ENCODE measurements around the gene LDHAL6A.
A peak's percentile ranks its signal among the peaks of the same experiment; 100 is the strongest.

The LDHAL6A gene

DNA sequence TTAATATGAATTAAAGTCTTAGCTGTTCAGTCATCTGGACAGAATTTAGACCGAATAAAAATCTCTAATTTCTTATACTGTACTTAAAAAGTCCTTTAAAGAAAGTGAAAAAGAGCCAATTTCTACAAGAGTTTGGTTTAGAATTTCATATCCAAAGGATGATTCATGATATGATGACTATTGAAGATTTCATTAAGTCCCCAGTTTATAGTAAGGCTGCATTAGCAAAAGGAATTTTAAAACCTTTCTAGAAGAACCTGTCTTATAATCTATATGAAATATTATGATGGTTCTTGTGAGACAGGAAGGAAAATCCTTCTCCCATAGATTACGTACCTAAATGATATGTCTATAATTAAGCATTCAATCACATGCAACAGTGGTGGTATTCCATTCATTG is 36.3 kb downstream of the LDHAL6A start:
- DNase-seq: no peak

DNA sequence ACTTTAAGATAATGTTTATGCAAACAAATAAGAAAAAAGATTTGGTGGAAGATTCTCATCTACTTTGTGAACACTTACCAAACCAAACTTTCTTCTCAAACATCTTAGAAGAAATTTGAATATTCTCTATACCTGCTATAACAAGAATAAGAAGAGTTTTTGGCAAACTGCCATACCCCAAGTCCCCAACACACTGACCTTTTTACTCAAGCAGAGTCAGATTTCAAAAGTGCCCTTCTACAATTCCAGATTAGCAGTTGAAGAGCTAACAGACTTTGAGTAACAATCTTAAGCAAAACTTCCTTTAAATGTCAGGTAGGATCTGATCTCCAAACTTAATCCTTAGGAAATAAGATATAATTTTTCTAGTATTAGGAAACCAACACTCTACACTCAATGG is 37.2 kb downstream of the LDHAL6A start:
- DNase-seq: no peak

DNA sequence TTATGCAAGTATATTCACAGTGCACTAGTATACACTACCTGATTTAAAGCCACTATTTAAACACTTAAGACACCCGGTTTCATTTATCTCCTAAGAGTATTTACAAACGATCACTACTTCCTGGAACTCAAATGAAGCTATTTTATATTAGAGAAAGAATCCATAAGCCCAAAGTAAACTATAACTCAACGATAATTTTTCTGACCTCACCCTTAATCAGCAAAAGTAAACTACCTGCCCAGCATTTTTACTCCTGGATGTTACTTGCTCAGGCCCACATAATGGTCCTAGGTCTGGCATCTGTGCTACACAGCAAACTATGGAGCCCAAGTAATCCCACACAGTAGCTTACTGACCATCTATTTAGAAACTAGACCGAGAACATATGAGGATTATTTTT is 37.7 kb downstream of the LDHAL6A start:
- DNase-seq: no peak

GRCh38 chr11:18495271-18495670 is 39.6 kb downstream of the LDHAL6A start:
- DNase-seq: no peak

- DNase-seq: no peak
These were observed 40.0 kb downstream of the LDHAL6A start for GRCh38 chr11:18495703-18496102.

DNA sequence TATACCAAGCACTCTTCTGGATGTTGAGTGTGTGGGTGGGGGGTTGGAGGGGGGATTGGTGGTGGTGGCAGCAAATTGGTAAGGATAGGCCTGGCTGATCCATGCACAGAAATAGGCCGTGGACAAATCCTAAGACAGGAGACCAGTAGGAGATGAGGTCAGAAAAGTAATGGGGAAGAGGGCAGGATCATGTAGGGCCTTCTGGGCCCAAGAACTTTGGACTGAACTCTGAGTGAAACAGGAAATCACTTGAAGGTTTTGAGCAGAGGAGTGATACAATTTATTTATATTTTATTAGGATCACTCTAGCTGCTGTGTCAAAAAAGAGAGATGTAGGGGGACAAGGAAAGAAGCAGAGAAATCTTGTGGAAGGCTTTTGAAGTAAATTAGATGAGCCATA is 42.4 kb downstream of the LDHAL6A start:
- no peak for DNase-seq

GRCh38 chr11:18501629-18502028 is 46.0 kb downstream of the LDHAL6A start:
- DNase-seq: no peak

DNA sequence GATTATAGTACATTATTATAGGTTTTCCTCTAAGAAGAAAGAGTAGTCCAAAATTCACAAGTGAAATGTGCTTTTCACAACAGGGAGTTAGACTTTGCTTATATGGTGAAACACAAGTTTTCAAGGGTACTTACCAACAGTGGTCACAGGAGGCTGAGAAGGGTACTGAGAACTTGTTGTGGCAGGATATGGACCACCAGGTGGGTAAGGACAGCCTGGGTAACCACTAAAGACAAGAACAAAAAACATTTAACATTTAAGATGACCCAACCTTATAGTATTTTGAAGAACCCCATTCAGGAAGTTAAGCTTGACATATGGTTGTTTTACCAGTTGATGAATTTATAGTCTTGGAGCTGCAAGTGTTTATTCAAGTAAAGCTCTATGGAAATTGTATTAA is 46.7 kb downstream of the LDHAL6A start:
- DNase-seq: no peak

- no peak for DNase-seq
These were observed 65.5 kb downstream of the LDHAL6A start for GRCh38 chr11:18521122-18521521.

GRCh38 chr11:18522388-18522787 is 66.7 kb downstream of the LDHAL6A start:
- no peak for DNase-seq

DNA sequence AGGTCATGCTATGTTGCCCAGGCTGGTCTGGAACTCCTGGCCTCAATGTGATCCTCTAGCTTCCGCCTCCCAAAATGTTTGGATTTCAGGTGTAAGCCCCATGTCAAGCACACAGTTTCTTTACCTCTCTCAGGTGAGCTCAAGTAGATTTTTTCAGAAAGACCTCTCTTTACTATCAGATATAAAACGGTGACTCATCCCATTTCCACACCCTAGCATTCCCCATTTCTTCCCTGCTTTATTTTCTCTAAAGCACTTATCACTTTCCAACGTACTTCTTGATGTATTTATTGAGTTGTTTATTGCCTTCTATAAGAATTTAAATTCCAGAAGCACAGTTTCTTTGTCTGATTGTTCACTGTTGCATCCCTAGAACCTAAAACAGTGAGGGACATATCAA is 67.4 kb downstream of the LDHAL6A start:
- DNase-seq: no peak

DNA sequence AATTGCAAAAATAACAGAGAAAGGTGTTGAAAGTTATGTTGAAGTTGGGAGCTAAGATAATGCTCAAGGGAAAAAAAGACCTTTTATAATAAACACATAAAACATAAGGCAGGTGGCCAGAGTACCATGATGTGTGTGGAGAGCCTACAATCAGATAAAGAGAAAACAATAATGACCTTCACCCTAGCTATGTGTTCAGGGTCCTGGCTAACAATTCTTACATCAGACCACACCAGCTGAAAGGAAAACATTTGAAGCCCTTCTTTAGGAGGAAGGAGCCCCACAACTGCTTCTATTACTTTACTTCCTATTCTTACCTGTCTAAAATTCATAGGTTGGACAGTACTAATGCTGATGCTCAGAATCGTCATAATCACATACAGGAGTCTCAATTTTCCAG is 68.6 kb downstream of the LDHAL6A start:
- no peak for DNase-seq

- DNase-seq: no peak
These were observed 70.5 kb downstream of the LDHAL6A start for GRCh38 chr11:18526130-18526520.

DNA sequence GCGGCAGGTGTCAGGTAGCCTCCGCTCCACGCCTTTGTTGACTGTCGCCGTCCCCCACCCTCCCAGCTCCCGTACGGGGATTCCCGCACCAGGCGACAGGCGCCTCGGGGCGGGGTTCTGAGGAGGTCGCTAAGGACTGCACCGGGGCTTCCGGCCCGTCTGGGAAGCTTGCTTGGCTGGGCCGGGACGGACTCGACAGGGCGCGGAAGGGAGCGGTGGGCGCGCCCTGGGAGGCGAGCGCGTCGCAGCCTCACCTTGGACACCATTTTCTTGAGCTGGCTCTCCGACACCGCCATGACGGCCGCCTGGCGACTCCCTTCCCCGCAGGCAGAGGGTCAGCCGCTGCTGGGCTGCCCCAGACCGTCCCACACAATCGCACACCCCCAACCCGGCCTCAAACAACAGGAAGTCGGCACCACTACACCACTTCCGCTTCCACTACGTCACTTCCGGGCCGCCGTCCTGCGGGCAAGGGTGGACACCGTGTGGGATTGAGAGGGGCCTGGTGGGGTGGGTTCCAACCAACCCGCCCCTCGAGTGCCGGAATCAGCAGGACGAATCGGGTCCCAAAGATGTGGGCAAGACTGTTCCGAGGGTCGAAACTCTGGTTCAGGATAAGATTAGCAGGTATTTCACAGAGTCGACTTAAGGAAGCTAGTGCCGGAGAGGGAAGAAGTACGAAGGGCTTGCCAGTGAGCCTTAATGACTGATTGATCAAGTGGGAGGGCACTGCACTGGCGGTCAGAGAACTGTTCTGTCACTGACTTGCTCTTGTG is 71.1 kb downstream of the LDHAL6A start, which contains the start of gene TSG101:
Gene TSG101 (minus strand): TSS at position 422 of the 776 bp plus-strand sequence. CDS start 126 bp downstream, at position 296.
- DNase-seq: peak; percentile 74 to 86

DNA sequence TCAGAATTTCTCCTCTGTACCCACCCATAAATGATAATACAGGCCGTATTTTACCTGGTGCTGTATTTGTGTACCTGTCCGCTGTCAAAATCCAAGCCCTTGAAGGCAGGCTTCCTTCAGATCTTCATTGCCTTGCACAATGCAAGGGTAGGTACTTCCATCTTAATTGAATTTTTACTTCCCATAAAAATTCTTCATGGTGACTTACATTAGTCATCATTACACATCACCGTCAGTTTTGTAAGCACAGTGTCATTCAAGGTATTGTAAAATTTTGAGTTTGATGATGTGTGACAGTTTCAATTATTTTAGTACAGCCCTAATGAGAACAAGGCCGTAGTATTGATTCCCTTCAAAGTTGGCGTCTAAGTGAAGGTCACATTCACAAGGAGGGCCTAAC is 71.9 kb downstream of the LDHAL6A start:
- peak in 1 of 2 experiments; percentile 13 for DNase-seq

Data from NCI-H2081 (cell line).